Esophagus mucosa (tissue), 1 donor: Measurements from ENCODE around the gene IL17RD. TPM values are rescaled to one million over a fixed set of nuclear protein-coding genes. Genes with fewer than 3 reads are reported as not detected.

Experiments used
- ATAC-seq: fragments of 200-7000 bp; cut with Tn5 transposase; one replicate; pipeline ENCODE4 v1.9.1; 2020
- total RNA-seq: library from RNA; stranded (reverse); gene quantifications from one replicate; pipeline ENCODE4 v1.2.4, GENCODE V29; 2023
- donor health status: DM: yes; HTN: yes; CAD: no.

The IL17RD gene
- total RNA-seq, 1 donor from 2014 or later: 2.4 TPM

- no peak for ATAC-seq
Measured at GRCh38 chr3:57093489-57093888, 71.7 kb downstream of the IL17RD start.

- ATAC-seq: no peak
Measured at GRCh38 chr3:57091521-57092273, 73.5 kb downstream of the IL17RD start.

- no peak for ATAC-seq
Measured at GRCh38 chr3:57089043-57089442, 76.1 kb downstream of the IL17RD start.

- ATAC-seq: no peak
Measured at GRCh38 chr3:57088503-57088902, 76.7 kb downstream of the IL17RD start.

- no peak for ATAC-seq
Measured at GRCh38 chr3:57087361-57088092, 77.6 kb downstream of the IL17RD start.

GRCh38 chr3:57086201-57086600 lies 79.0 kb downstream of the IL17RD start:
- no peak for ATAC-seq

- peak; percentile 20 for ATAC-seq
Measured at GRCh38 chr3:57085211-57085610, 79.9 kb downstream of the IL17RD start.

GRCh38 chr3:57083266-57083995 lies 81.7 kb downstream of the IL17RD start:
- peak; percentile 68 for ATAC-seq

- ATAC-seq: no peak
Measured at GRCh38 chr3:57082481-57082880, 82.7 kb downstream of the IL17RD start.

- ATAC-seq: no peak
Measured at GRCh38 chr3:57081173-57081572, 84.0 kb downstream of the IL17RD start.

- ATAC-seq: no peak
Measured at GRCh38 chr3:57080171-57080570, 85.0 kb downstream of the IL17RD start.

GRCh38 chr3:57079474-57079831 lies 85.7 kb downstream of the IL17RD start:
- peak; percentile 51 for ATAC-seq

GRCh38 chr3:57078635-57079473 lies 86.3 kb downstream of the IL17RD start:
- ATAC-seq: peak; percentile 62

GRCh38 chr3:57078344-57078634 lies 86.9 kb downstream of the IL17RD start:
- peak; percentile 46 for ATAC-seq

- no peak for ATAC-seq
Measured at GRCh38 chr3:57077630-57078343, 87.4 kb downstream of the IL17RD start.

GRCh38 chr3:57076422-57076951 lies 88.7 kb downstream of the IL17RD start:
- ATAC-seq: no peak

GRCh38 chr3:57074135-57074534 lies 91.0 kb downstream of the IL17RD start:
- ATAC-seq: no peak

GRCh38 chr3:57073628-57074027 lies 91.5 kb downstream of the IL17RD start:
- ATAC-seq: no peak

GRCh38 chr3:57069503-57069902 lies 95.7 kb downstream of the IL17RD start:
- ATAC-seq: no peak

- ATAC-seq: peak; percentile 98
Measured at GRCh38 chr3:57068437-57069089, 96.6 kb downstream of the IL17RD start.

- ATAC-seq: no peak
Measured at GRCh38 chr3:57066471-57066870, 98.7 kb downstream of the IL17RD start.
